H1 (cell line): ENCODE data around the gene OR10X1. TPM values are rescaled to one million over a fixed set of nuclear protein-coding genes. Genes with fewer than 3 reads are reported as not detected.

Experiments used
- CHD1 ChIP-seq: IDR thresholded peaks from 2 replicates; pipeline ENCODE4 v1.6.1; 2012; ENCODE audit warnings: low read depth, low read length, improper control_type of control experiment
- GTF2F1 ChIP-seq: IDR thresholded peaks from 2 replicates; pipeline ENCODE4 v1.6.1; 2012; ENCODE audit warnings: low read depth, low read length, improper control_type of control experiment, borderline replicate concordance
- JUND ChIP-seq: IDR thresholded peaks from 2 replicates; pipeline ENCODE4 v1.6.1; 2011; ENCODE audit warnings: mild to moderate bottlenecking, improper control_type of control experiment, low read length
- MAFK ChIP-seq: IDR thresholded peaks from 2 replicates; pipeline ENCODE4 v1.6.1; 2012; ENCODE audit warnings: low read depth, mild to moderate bottlenecking, improper control_type of control experiment, low read length
- RAD21 ChIP-seq, 2 experiments: IDR thresholded peaks in 1 of 2; conservative IDR thresholded peaks in 1 of 2; 2 replicates each; pipeline ENCODE4 v1.6.1; 2011; ENCODE audit warnings: low read depth in 2 of 2, low read length in 2 of 2, improper control_type of control experiment in 1 of 2, inconsistent platforms in 1 of 2, mild to moderate bottlenecking in 1 of 2, moderate library complexity in 1 of 2
- SP2 ChIP-seq: IDR thresholded peaks from 2 replicates; pipeline ENCODE4 v1.6.1; 2012; ENCODE audit warnings: mild to moderate bottlenecking, low read length, inconsistent platforms
- polyA plus RNA-seq, 7 experiments: library from polyadenylated mRNA; depleted of rRNA in 3 of 7; stranded (reverse) in 5 of 7; unstranded in 2 of 7; fragments of >200 nt in 5 of 7; fragments of 200-250 nt in 2 of 7; gene quantifications; 1 replicate in 5 of 7; 2 replicates in 1 of 7; 4 replicates in 1 of 7; pipeline versions ENCODE4 v1.2.1 to v1.2.3, GENCODE V29; 2011 to 2013; ENCODE audit warnings: missing spikeins in 2 of 7, mixed read lengths in 2 of 7
- total RNA-seq: library from RNA; stranded (reverse); fragmentation: NEBNext Ultra II Directional; extraction: Animal tissue kit (Norgen Biotek cat#: 25700); gene quantifications from 2 replicates; pipeline ENCODE4 v1.2.1, GENCODE V29; 2021
- TF ChIP-seq, protein P1 (sequence below), 3 experiments: IDR thresholded peaks; 1 replicate in 2 of 3; 2 replicates in 1 of 3; pipeline versions ENCODE4 v1.5.1 to v1.6.1; 2011; ENCODE audit warnings: low read length in 3 of 3, mild to moderate bottlenecking in 3 of 3, inconsistent platforms in 2 of 3, low read depth in 1 of 3, moderate library complexity in 1 of 3; ENCODE audit not compliant: insufficient read depth in 1 of 3; ENCODE audit errors: control extremely low read depth in 1 of 3

Gene OR10X1
- total and polyA plus RNA-seq, 2 of the 8 experiments (the other 6 are each of a cell fraction or from before 2014, with no cell fraction given) = not detected

DNA sequence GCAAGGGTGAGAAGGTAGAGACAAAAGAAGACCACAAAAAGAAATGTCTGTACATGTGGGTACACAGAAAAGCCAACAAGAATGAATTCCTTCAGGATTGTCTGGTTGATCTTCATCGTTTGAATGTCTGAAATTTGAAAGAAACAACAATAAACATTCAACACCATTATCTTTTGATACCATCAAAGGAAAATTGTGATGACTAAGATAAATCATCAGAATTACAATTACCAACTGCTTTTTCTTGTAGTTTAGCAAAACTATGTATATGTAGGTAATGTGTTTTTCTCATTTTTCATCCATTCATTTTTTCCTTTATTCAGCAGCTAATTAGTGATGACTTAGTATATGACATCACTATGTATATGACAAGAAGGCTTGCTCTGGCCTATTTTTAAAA is at the start of gene OR10X1 (continued):
- TF ChIP-seq RAD21 (IDR thresholded peaks at IDR 0.05 in 1 of 2, conservative IDR thresholded peaks at IDR 0.05 in 1 of 2; ENCODE audit: low read depth in 2 of 2, low read length in 2 of 2) (no peak), SP2 (no peak), MAFK (no peak), GTF2F1 (no peak), JUND (no peak), CHD1 (no peak)
- TF ChIP-seq, protein P1, sequence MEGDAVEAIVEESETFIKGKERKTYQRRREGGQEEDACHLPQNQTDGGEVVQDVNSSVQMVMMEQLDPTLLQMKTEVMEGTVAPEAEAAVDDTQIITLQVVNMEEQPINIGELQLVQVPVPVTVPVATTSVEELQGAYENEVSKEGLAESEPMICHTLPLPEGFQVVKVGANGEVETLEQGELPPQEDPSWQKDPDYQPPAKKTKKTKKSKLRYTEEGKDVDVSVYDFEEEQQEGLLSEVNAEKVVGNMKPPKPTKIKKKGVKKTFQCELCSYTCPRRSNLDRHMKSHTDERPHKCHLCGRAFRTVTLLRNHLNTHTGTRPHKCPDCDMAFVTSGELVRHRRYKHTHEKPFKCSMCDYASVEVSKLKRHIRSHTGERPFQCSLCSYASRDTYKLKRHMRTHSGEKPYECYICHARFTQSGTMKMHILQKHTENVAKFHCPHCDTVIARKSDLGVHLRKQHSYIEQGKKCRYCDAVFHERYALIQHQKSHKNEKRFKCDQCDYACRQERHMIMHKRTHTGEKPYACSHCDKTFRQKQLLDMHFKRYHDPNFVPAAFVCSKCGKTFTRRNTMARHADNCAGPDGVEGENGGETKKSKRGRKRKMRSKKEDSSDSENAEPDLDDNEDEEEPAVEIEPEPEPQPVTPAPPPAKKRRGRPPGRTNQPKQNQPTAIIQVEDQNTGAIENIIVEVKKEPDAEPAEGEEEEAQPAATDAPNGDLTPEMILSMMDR (IDR thresholded peaks at IDR 0.05; ENCODE audit: control extremely low read depth in 1 of 3, insufficient read depth in 1 of 3, low read depth in 1 of 3, low read length in 3 of 3) = no peak
